CD4-positive, alpha-beta T cell treated with Interleukin-17A for 4 hours (primary cell): Measurements from ENCODE around the gene SFMBT1.

Experiments used
- DNase-seq: peaks from one replicate; pipeline ENCODE4 v3.0.0-alpha.2; 2020; ENCODE audit warnings: mixed read lengths

SFMBT1 gene

GRCh38 chr3:53045518-53046170 is at the start of gene SFMBT1:
Gene SFMBT1, minus strand, starts transcription at chr3:53046073. Its CDS starts 76,945 bp downstream, at chr3:52969128.
- DNase-seq = peak; percentile 89

- no peak for DNase-seq
Observed at GRCh38 chr3:53092942-53093341, 47.1 kb upstream of the SFMBT1 start.

- no peak for DNase-seq
Observed at GRCh38 chr3:53092216-53092615, 46.3 kb upstream of the SFMBT1 start.

GRCh38 chr3:53091011-53091410 is 45.1 kb upstream of the SFMBT1 start:
- no peak for DNase-seq

- DNase-seq = no peak
Observed at GRCh38 chr3:53089511-53089910, 43.6 kb upstream of the SFMBT1 start.

GRCh38 chr3:53085476-53085875 is 39.6 kb upstream of the SFMBT1 start:
- DNase-seq = no peak

GRCh38 chr3:53084310-53085001 is 38.6 kb upstream of the SFMBT1 start:
- DNase-seq = no peak

GRCh38 chr3:53083949-53084309 is 38.1 kb upstream of the SFMBT1 start:
- DNase-seq = no peak

- no peak for DNase-seq
Observed at GRCh38 chr3:53083521-53083920, 37.6 kb upstream of the SFMBT1 start.

- no peak for DNase-seq
Observed at GRCh38 chr3:53082736-53083135, 36.9 kb upstream of the SFMBT1 start.

- DNase-seq = no peak
Observed at GRCh38 chr3:53081318-53081717, 35.4 kb upstream of the SFMBT1 start.

GRCh38 chr3:53080612-53081205 is 34.8 kb upstream of the SFMBT1 start:
- DNase-seq = no peak

- no peak for DNase-seq
Observed at GRCh38 chr3:53079791-53080555, 34.1 kb upstream of the SFMBT1 start.

- no peak for DNase-seq
Observed at GRCh38 chr3:53079147-53079546, 33.3 kb upstream of the SFMBT1 start.

GRCh38 chr3:53078656-53079055 is 32.8 kb upstream of the SFMBT1 start:
- DNase-seq = no peak

GRCh38 chr3:53077476-53078220 is 31.8 kb upstream of the SFMBT1 start:
- no peak for DNase-seq

- DNase-seq = no peak
Observed at GRCh38 chr3:53075743-53076140, 29.9 kb upstream of the SFMBT1 start.

GRCh38 chr3:53074761-53075742 is 29.2 kb upstream of the SFMBT1 start:
- DNase-seq = no peak

- DNase-seq = no peak
Observed at GRCh38 chr3:53074366-53074696, 28.5 kb upstream of the SFMBT1 start.

GRCh38 chr3:53073553-53074365 is 27.9 kb upstream of the SFMBT1 start:
- DNase-seq = no peak
